CD4-positive, alpha-beta memory T cell (primary cell): ENCODE results near the gene ARHGAP6. TPM values are rescaled to one million over a fixed set of nuclear protein-coding genes. Genes with fewer than 3 reads are reported as not detected.

ENCODE experiments used
- CTCF ChIA-PET: fragments of 350-600 bp; sonication (Branson Sonifier 250); formaldehyde crosslinking; loops from one replicate; lab custom pipeline; 2021; ENCODE audit warnings: inconsistent platforms; ENCODE audit not compliant: partially characterized antibody; lab: Charles Lee
- POLR2A ChIA-PET: fragments of 350-600 bp; sonication (Branson Sonifier 250); formaldehyde crosslinking; loops from one replicate; lab custom pipeline; 2021; ENCODE audit not compliant: partially characterized antibody; lab: Charles Lee
- DNase-seq, 5 donors: peaks; one replicate each; pipeline versions ENCODE4 v3.0.0 to v3.0.0-alpha.2; 2020 to 2022; ENCODE audit warnings: mixed read lengths in 1 of 5
- H3K27ac ChIP-seq: one replicate; pipeline ENCODE4 v1.7.0; 2013; ENCODE audit warnings: low read depth, low read length
- H3K27me3 ChIP-seq: 2 replicates; pipeline ENCODE4 v1.7.0; 2013; ENCODE audit warnings: mild to moderate bottlenecking, low read length, moderate library complexity; ENCODE audit not compliant: insufficient read depth
- H3K36me3 ChIP-seq: 2 replicates; pipeline ENCODE4 v1.7.0; 2013; ENCODE audit warnings: mild to moderate bottlenecking, low read length, moderate library complexity; ENCODE audit not compliant: insufficient read depth
- H3K4me1 ChIP-seq: 2 replicates; pipeline ENCODE4 v1.7.0; 2013; ENCODE audit warnings: mild to moderate bottlenecking, low read length, moderate library complexity; ENCODE audit not compliant: insufficient read depth
- H3K4me3 ChIP-seq, 2 donors: one replicate each; pipeline ENCODE4 v1.7.0; 2013; ENCODE audit warnings: low read length in 2 of 2, mild to moderate bottlenecking in 1 of 2
- H3K9me3 ChIP-seq, 2 donors: one replicate each; pipeline ENCODE4 v1.7.0; 2013; ENCODE audit warnings: low read length in 2 of 2, control low read depth in 1 of 2; ENCODE audit not compliant: control insufficient read depth in 1 of 2
- H3K27ac Mint-ChIP-seq, 7 donors: one replicate each; pipeline ENCODE4 v1.8.0; 2020 to 2021; ENCODE audit warnings: mixed read lengths in 7 of 7, mild to moderate bottlenecking in 6 of 7, inconsistent platforms in 3 of 7, moderate library complexity in 3 of 7
- H3K27me3 Mint-ChIP-seq, 2 donors: one replicate each; pipeline ENCODE4 v1.8.0; 2020 to 2021; ENCODE audit warnings: mixed read lengths in 2 of 2
- H3K36me3 Mint-ChIP-seq, 2 donors: one replicate each; pipeline ENCODE4 v1.8.0; 2020 to 2021; ENCODE audit warnings: mixed read lengths in 2 of 2, inconsistent platforms in 1 of 2, mild to moderate bottlenecking in 1 of 2
- H3K4me1 Mint-ChIP-seq, 4 donors: one replicate each; pipeline ENCODE4 v1.8.0; 2020 to 2021; ENCODE audit warnings: mixed read lengths in 4 of 4, mild to moderate bottlenecking in 1 of 4
- H3K4me3 Mint-ChIP-seq, 8 donors: one replicate each; pipeline ENCODE4 v1.8.0; 2020 to 2021; ENCODE audit warnings: mixed read lengths in 8 of 8, mild to moderate bottlenecking in 7 of 8, moderate library complexity in 6 of 8, inconsistent platforms in 3 of 8
- H3K9me3 Mint-ChIP-seq, 8 donors: one replicate each; pipeline ENCODE4 v1.8.0; 2020 to 2021; ENCODE audit warnings: mixed read lengths in 8 of 8, mild to moderate bottlenecking in 5 of 8, inconsistent platforms in 3 of 8, moderate library complexity in 1 of 8
- intact Hi-C: fragments of 100-400 bp; cut with micrococcal nuclease; formaldehyde crosslinking; loops from one replicate; pipeline ENCODE4 v1.15.1; 2023
- polyA plus RNA-seq, 2 donors: library from polyadenylated mRNA; unstranded; fragments of 300-500 nt; fragmentation: Illumina TruSeq; gene quantifications; one replicate each; pipeline ENCODE4 v1.2.3, GENCODE V29; 2021
- total RNA-seq, 2 experiments: library from RNA; stranded (reverse); gene quantifications; one replicate each; pipeline ENCODE4 v1.2.3, GENCODE V29; 2021

The ARHGAP6 gene
- total and polyA plus RNA-seq, 4 experiments from 2014 or later: not detected

DNA sequence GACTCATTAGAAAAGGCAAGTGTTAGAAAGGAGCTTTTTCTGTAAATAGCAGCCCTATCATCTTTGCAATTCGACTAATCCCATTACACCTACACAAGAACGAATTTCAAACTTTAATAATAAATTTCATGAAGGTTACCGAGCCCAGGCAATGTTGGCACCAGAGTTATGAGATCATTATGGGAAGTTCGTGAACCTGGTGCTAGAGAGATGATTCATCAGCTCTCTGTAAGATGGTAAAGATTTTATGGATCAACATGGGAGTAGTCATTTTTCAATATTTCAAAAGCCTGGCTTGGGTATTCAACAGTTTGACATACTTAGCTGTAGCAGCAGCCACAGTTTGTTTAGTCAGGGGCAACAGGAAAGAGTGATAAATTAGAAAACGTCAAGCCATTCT is 336.7 kb downstream of the ARHGAP6 start:
- Histone ChIP-seq H3K27me3 (no peaks in the 10 kb centered on the region), H3K4me3 (no peak overlapping the region), H3K27ac (no peak overlapping the region), H3K4me1 (no peaks in the 10 kb centered on the region), H3K9me3 (no peaks in the 10 kb centered on the region), H3K36me3 (no peaks in the 10 kb centered on the region)
- no peaks in the 10 kb centered on the region for H3K27me3 Mint-ChIP-seq
- intact Hi-C loops: no loop called here
- H3K4me3 Mint-ChIP-seq: no peak overlapping the region
- ChIA-PET POLR2A (no interaction called here), CTCF (no interaction called here)
- H3K27ac Mint-ChIP-seq: no peak overlapping the region
- peaks cover 0 to 5% (median 0%) of the 10 kb centered on the region in 8 donors for H3K9me3 Mint-ChIP-seq
- H3K36me3 Mint-ChIP-seq: no peaks in the 10 kb centered on the region
- H3K4me1 Mint-ChIP-seq: no peaks in the 10 kb centered on the region
- no peak for DNase-seq

GRCh38 chrX:11328134-11328533 is 337.6 kb downstream of the ARHGAP6 start:
- Histone ChIP-seq H3K27me3 (no peaks in the 10 kb centered on the region), H3K9me3 (no peaks in the 10 kb centered on the region), H3K36me3 (no peaks in the 10 kb centered on the region), H3K4me3 (no peak overlapping the region), H3K4me1 (no peaks in the 10 kb centered on the region), H3K27ac (no peak overlapping the region)
- H3K9me3 Mint-ChIP-seq: peaks cover 0 to 14% (median 3%) of the 10 kb centered on the region in 8 donors
- ChIA-PET CTCF (no interaction called here), POLR2A (no interaction called here)
- DNase-seq: no peak
- H3K27me3 Mint-ChIP-seq: no peaks in the 10 kb centered on the region
- H3K27ac Mint-ChIP-seq: no peak overlapping the region
- no peaks in the 10 kb centered on the region for H3K36me3 Mint-ChIP-seq
- intact Hi-C loops: no loop called here
- no peaks in the 10 kb centered on the region for H3K4me1 Mint-ChIP-seq
- no peak overlapping the region for H3K4me3 Mint-ChIP-seq

DNA sequence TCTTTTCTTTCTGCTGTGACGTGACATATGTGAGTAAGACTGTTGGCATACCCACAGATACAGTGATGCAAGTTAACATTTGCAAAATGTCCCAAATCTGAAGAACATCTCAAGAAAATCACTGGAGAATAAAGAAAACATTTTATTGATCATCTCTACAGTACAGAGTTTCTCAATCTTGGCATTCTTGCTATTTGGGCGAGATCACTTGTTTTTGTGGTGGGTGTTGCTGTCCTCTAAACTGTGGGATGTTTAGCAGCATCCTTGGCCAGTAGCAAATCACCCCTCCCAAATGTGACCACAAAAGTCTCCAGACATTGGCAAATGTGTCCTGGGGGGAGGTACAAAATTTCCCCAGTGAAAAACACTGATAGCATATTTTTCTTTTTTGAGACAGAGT is 343.7 kb downstream of the ARHGAP6 start:
- H3K27ac ChIP-seq: no peak overlapping the region
- no peak overlapping the region for H3K4me3 Mint-ChIP-seq
- no peaks in the 10 kb centered on the region for H3K27me3 Mint-ChIP-seq
- H3K36me3 ChIP-seq: no peaks in the 10 kb centered on the region
- ChIA-PET POLR2A (no interaction called here), CTCF (no interaction called here)
- H3K4me1 ChIP-seq: no peaks in the 10 kb centered on the region
- peaks cover 0 to 13% (median 3%) of the 10 kb centered on the region in 8 donors for H3K9me3 Mint-ChIP-seq
- no peak for DNase-seq
- intact Hi-C loops: no loop called here
- no peaks in the 10 kb centered on the region for H3K9me3 ChIP-seq
- no peaks in the 10 kb centered on the region for H3K36me3 Mint-ChIP-seq
- H3K4me3 ChIP-seq: no peak overlapping the region
- no peak overlapping the region for H3K27ac Mint-ChIP-seq
- no peaks in the 10 kb centered on the region for H3K4me1 Mint-ChIP-seq
- H3K27me3 ChIP-seq: no peaks in the 10 kb centered on the region

GRCh38 chrX:11319806-11320520 is 345.8 kb downstream of the ARHGAP6 start:
- Mint-ChIP-seq H3K4me1 (no peaks in the 10 kb centered on the region), H3K4me3 (no peak overlapping the region), H3K36me3 (no peaks in the 10 kb centered on the region), H3K27me3 (no peaks in the 10 kb centered on the region), H3K9me3 (peaks cover 0 to 13% (median 3%) of the 10 kb centered on the region in 8 donors), H3K27ac (no peak overlapping the region)
- H3K4me3 ChIP-seq: no peak overlapping the region
- no peak for DNase-seq
- ChIA-PET CTCF (no interaction called here), POLR2A (no interaction called here)
- no peak overlapping the region for H3K27ac ChIP-seq
- no peaks in the 10 kb centered on the region for H3K9me3 ChIP-seq
- intact Hi-C loops: no loop called here
- no peaks in the 10 kb centered on the region for H3K4me1 ChIP-seq
- no peaks in the 10 kb centered on the region for H3K27me3 ChIP-seq
- no peaks in the 10 kb centered on the region for H3K36me3 ChIP-seq

DNA sequence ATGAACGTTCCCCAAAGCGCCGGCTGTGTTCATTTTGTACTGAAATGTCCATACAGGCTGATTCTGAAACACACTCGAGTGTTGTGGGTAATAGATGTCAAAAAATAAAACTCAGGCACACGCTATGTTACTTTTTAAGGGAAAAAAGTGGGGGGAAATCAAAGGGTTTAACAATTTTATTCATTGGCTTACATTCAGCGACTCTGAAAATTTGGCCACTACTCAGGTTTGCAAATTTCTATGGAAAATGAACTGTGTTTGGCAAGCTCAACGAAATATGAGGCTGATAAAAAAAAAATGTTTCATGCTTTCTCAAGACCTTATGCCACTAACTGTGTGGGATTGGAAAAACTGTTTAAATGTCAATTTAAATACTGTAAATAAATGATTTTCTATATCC is 354.0 kb downstream of the ARHGAP6 start:
- Histone ChIP-seq H3K27ac (no peak overlapping the region), H3K36me3 (no peaks in the 10 kb centered on the region), H3K9me3 (no peaks in the 10 kb centered on the region), H3K4me1 (no peaks in the 10 kb centered on the region), H3K27me3 (no peaks in the 10 kb centered on the region), H3K4me3 (no peak overlapping the region)
- ChIA-PET POLR2A (no interaction called here), CTCF (interaction anchor here (0.6 kb wide), 1 partner anchor 1088 kb away, joined by 3 read pairs; no protein-coding TSS in a partner anchor)
- intact Hi-C loops: no loop called here
- no peak overlapping the region for H3K27ac Mint-ChIP-seq
- H3K4me1 Mint-ChIP-seq: no peaks in the 10 kb centered on the region
- no peaks in the 10 kb centered on the region for H3K27me3 Mint-ChIP-seq
- H3K9me3 Mint-ChIP-seq: no peaks in the 10 kb centered on the region
- no peak for DNase-seq
- no peaks in the 10 kb centered on the region for H3K36me3 Mint-ChIP-seq
- H3K4me3 Mint-ChIP-seq: no peak overlapping the region

GRCh38 chrX:11309220-11309619 is 356.5 kb downstream of the ARHGAP6 start:
- CTCF ChIA-PET: no interaction called here
- Mint-ChIP-seq H3K36me3 (no peaks in the 10 kb centered on the region), H3K4me1 (no peaks in the 10 kb centered on the region), H3K9me3 (peaks cover 0 to 1% (median 0%) of the 10 kb centered on the region in 8 donors), H3K27me3 (no peaks in the 10 kb centered on the region), H3K27ac (no peak overlapping the region), H3K4me3 (no peak overlapping the region)
- H3K27ac ChIP-seq: no peak overlapping the region
- no peaks in the 10 kb centered on the region for H3K36me3 ChIP-seq
- no peak for DNase-seq
- H3K4me3 ChIP-seq: no peak overlapping the region
- no peaks in the 10 kb centered on the region for H3K9me3 ChIP-seq
- POLR2A ChIA-PET: no interaction called here
- H3K27me3 ChIP-seq: no peaks in the 10 kb centered on the region
- H3K4me1 ChIP-seq: no peaks in the 10 kb centered on the region
- intact Hi-C loops: no loop called here

DNA sequence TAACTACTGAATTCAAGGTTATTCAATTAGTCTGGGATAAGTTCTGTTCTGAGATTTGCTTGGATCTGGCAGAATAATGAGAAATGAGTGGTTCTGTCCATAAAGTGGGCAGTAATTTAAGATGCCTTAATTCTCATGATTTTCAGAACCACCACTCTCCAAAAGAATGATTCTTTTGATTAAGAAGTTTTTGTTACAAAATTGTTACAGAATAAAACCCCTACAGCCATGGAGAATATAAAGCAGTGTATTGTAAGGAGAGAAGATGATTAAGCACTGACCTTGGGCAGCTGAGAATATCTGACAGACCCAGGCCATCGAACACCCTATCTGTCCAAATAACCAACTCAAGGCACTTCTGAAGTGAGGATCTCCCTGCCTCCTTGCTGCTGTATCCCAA is 360.1 kb downstream of the ARHGAP6 start:
- no peak overlapping the region for H3K4me3 Mint-ChIP-seq

More for the DNA sequence above, 360.1 kb downstream of the ARHGAP6 start:
- DNase-seq: no peak
- H3K27me3 Mint-ChIP-seq: no peaks in the 10 kb centered on the region
- peaks cover 0 to 1% (median 0%) of the 10 kb centered on the region in 8 donors for H3K9me3 Mint-ChIP-seq
- no peaks in the 10 kb centered on the region for H3K36me3 ChIP-seq
- no peaks in the 10 kb centered on the region for H3K4me1 ChIP-seq
- no peaks in the 10 kb centered on the region for H3K9me3 ChIP-seq
- H3K4me1 Mint-ChIP-seq: no peaks in the 10 kb centered on the region
- no peaks in the 10 kb centered on the region for H3K27me3 ChIP-seq
- ChIA-PET POLR2A (no interaction called here), CTCF (no interaction called here)
- H3K27ac ChIP-seq: no peak overlapping the region
- H3K4me3 ChIP-seq: no peak overlapping the region
- no peak overlapping the region for H3K27ac Mint-ChIP-seq
- intact Hi-C loops: no loop called here
- no peaks in the 10 kb centered on the region for H3K36me3 Mint-ChIP-seq
